ENCODE results near the gene SV2C.

Gene SV2C

GRCh38 chr5:76250463-76250862 lies 167.3 kb downstream of the SV2C start:
- no peak for DNase-seq (ENCODE audit: low read depth in 2 of 2)
- no peak for TF ChIP-seq CTCF (IDR thresholded peaks at IDR 0.05; ENCODE audit: low read depth, low read length)
- no peak overlapping the region for H3K4me3 ChIP-seq (replicated peaks in 1 of 2; ENCODE audit: low read depth in 2 of 2, low read length in 2 of 2)

GRCh38 chr5:76251656-76252055 lies 168.5 kb downstream of the SV2C start:
- H3K4me3 ChIP-seq (replicated peaks in 1 of 2; ENCODE audit: low read depth in 2 of 2, low read length in 2 of 2): no peak overlapping the region
- TF ChIP-seq CTCF (IDR thresholded peaks at IDR 0.05; ENCODE audit: low read depth, low read length): no peak
- DNase-seq (ENCODE audit: low read depth in 2 of 2): no peak

DNA sequence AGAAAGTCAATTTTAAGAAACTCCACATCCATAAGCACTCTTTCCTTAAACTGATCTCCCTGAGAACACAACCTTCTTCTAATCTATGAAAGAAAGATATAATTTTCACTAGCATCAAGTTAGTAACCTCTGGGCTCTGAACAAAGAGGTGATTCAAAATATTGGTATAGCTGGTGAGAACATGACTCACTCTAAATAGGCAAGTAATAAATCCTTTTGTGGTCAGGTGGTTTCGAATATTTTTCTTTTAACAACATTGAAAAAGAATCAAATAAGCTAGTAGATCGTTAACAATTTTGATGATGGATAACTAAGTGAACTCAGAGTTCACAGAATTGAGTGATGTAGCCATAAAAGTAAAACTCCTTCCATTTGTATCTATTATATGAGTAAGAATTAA lies 169.3 kb downstream of the SV2C start:
- DNase-seq (ENCODE audit: low read depth in 2 of 2): no peak
- H3K4me3 ChIP-seq (replicated peaks in 1 of 2; ENCODE audit: low read depth in 2 of 2, low read length in 2 of 2): no peak overlapping the region
- no peak for TF ChIP-seq CTCF (IDR thresholded peaks at IDR 0.05; ENCODE audit: low read depth, low read length)

DNA sequence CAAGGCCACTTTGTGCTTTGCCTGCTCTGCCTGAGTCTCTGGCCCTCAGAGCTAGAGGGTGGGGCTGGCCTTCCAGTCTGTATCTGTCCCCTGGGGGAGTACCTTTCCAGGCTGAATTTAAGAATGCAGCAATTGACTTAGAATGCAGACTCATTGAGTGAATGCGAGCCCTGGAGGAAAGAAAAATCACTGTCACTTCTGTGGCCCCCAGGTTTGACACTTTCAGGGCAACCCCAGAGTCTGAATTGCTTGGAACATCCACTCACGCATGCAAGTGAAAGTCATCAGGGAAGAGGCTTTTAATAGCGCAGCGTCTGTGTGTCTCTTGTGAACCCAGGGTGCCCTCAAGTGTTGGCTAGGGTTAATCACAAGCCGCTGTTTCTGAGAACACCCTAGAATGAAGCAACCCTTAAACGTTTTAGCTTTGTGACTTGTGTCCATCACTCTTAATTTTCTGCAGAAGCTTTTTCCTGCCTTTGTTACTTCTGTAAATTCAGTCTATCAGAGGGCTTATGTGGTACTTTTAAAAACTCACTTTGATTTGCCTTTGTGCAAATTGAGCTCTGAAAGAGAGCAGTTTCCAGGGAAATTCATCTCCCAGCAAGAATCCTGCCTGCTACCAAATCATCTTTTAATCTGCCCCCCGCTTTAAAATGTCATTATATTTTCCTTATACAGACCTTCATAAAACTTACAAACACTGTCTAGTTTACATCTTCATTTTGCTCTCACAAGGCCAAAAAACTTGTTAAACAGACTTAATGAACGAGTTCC lies 173.1 kb downstream of the SV2C start:
- TF ChIP-seq CTCF (IDR thresholded peaks at IDR 0.05; ENCODE audit: low read depth, low read length): peak; percentile 59
- DNase-seq (ENCODE audit: low read depth in 2 of 2): peak; percentile 74 to 76
- H3K4me3 ChIP-seq (replicated peaks in 1 of 2; ENCODE audit: low read depth in 2 of 2, low read length in 2 of 2): no peak overlapping the region

- TF ChIP-seq CTCF (IDR thresholded peaks at IDR 0.05; ENCODE audit: low read depth, low read length): no peak
- no peak overlapping the region for H3K4me3 ChIP-seq (replicated peaks in 1 of 2; ENCODE audit: low read depth in 2 of 2, low read length in 2 of 2)
- no peak for DNase-seq (ENCODE audit: low read depth in 2 of 2)
These were observed 174.1 kb downstream of the SV2C start for GRCh38 chr5:76257225-76257833.

- DNase-seq (ENCODE audit: low read depth in 2 of 2): no peak
- TF ChIP-seq CTCF (IDR thresholded peaks at IDR 0.05; ENCODE audit: low read depth, low read length): no peak
- H3K4me3 ChIP-seq (replicated peaks in 1 of 2; ENCODE audit: low read depth in 2 of 2, low read length in 2 of 2): no peak overlapping the region
These were observed 174.7 kb downstream of the SV2C start for GRCh38 chr5:76257897-76258296.

Data from cardiac fibroblast (primary cell).